Activated CD8-positive, alpha-beta T cell treated with anti-CD3 and anti-CD28 coated beads, Interleukin-2, amount 10 ng/mL, durations not matched to agents 7 days and 5 days (primary cell): Measurements from ENCODE around the gene SIL1. TPM values are rescaled to one million over a fixed set of nuclear protein-coding genes. Genes with fewer than 3 reads are reported as not detected.
A peak's percentile ranks its signal among the peaks of the same experiment; 100 is the strongest.
"Not testable (repeated sequence)": the region's sequence is repeated elsewhere in the genome, so short reads cannot be mapped to it uniquely, and the experiment has no call there.

Experiments
- ATAC-seq: fragments of 150-1000 bp; cut with Tn5 transposase; one replicate; pipeline ENCODE4 v1.10.0; 2021; ENCODE audit warnings: moderate library complexity
- CTCF ChIA-PET: fragments of 350-600 bp; sonication (Branson Sonifier 250); formaldehyde crosslinking; loops from one replicate; lab custom pipeline; 2021; ENCODE audit warnings: antibody characterized with exemption; lab: Charles Lee
- POLR2A ChIA-PET: fragments of 350-600 bp; sonication (Branson Sonifier 250); formaldehyde crosslinking; loops from one replicate; lab custom pipeline; 2021; ENCODE audit warnings: antibody characterized with exemption; lab: Charles Lee
- DNase-seq: peaks from one replicate; pipeline ENCODE4 v3.0.0-alpha.2; 2020
- H3K27ac Mint-ChIP-seq: one replicate; pipeline ENCODE4 v1.8.0; 2021; ENCODE audit warnings: mild to moderate bottlenecking, mixed read lengths
- H3K27me3 Mint-ChIP-seq: one replicate; pipeline ENCODE4 v1.8.0; 2021; ENCODE audit warnings: low read depth, mixed read lengths
- H3K36me3 Mint-ChIP-seq: one replicate; pipeline ENCODE4 v1.8.0; 2021; ENCODE audit warnings: low read depth, mixed read lengths
- H3K4me1 Mint-ChIP-seq: one replicate; pipeline ENCODE4 v1.8.0; 2021; ENCODE audit warnings: low read depth, mixed read lengths
- H3K4me3 Mint-ChIP-seq: one replicate; pipeline ENCODE4 v1.8.0; 2021; ENCODE audit warnings: mild to moderate bottlenecking, mixed read lengths
- H3K9me3 Mint-ChIP-seq: one replicate; pipeline ENCODE4 v1.8.0; 2022; ENCODE audit warnings: mixed read lengths; ENCODE audit not compliant: insufficient read depth
- total RNA-seq, 2 experiments: library from RNA; stranded (reverse); gene quantifications; one replicate each; pipeline ENCODE4 v1.2.3, GENCODE V29; 2021

SIL1 gene
- total RNA-seq, 2 experiments from 2014 or later = 15.6 to 18.2 TPM

DNA sequence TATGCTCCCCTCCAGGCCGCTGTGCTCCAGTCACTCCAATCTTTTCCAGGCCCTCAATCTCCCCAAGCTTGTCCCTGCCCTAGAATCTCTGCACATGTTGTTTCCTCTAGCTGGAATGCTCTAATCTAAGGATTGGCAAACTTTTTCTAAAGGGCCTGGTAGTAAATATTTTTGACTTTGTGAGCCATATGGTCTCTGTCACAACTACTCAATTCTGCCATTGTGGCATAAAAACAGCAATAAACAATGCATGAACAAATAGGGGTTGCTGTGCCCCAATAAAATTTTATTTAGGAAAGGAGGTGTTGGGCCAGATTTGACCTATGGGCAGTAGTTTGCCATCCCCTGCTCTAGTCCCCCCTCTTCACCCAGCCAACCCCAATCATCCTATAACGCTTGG is 172.5 kb downstream of the SIL1 start:
- ATAC-seq (no peak), DNase-seq (no peak)
- ChIA-PET CTCF (no interaction called here), POLR2A (no interaction called here)
- Mint-ChIP-seq H3K4me1 (peaks cover 15% of the 10 kb centered on the region), H3K27me3 (no peaks in the 10 kb centered on the region), H3K27ac (no peak overlapping the region), H3K9me3 (no peaks in the 10 kb centered on the region), H3K36me3 (no peaks in the 10 kb centered on the region), H3K4me3 (no peak overlapping the region)

DNA sequence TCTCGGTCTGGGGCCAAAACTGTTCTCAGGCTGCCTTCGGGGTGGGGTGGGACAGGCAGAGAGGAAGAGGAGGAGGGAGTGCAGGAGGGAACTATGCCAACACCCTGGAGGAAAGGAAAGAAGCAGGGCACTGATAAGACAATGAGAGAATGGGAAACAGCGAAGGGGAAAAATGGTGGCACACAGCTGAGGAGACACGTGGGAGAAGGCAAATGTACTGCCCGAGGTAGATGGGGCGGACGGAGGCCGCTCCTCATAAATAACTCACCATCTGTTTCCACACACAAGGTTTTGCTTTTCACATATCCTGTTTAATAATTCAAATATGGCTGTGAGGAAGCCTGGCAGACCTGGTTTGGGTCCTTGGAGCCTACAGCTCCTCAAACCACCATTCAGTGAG is 174.9 kb downstream of the SIL1 start:
- POLR2A ChIA-PET = no interaction called here
- no peak for ATAC-seq
- CTCF ChIA-PET = no interaction called here
- DNase-seq = no peak
- H3K36me3 Mint-ChIP-seq = peaks cover 3% of the 10 kb centered on the region
- H3K27me3 Mint-ChIP-seq = no peaks in the 10 kb centered on the region
- H3K4me1 Mint-ChIP-seq = peaks cover 15% of the 10 kb centered on the region
- H3K4me3 Mint-ChIP-seq = no peak overlapping the region
- no peaks in the 10 kb centered on the region for H3K9me3 Mint-ChIP-seq
- H3K27ac Mint-ChIP-seq = no peak overlapping the region

DNA sequence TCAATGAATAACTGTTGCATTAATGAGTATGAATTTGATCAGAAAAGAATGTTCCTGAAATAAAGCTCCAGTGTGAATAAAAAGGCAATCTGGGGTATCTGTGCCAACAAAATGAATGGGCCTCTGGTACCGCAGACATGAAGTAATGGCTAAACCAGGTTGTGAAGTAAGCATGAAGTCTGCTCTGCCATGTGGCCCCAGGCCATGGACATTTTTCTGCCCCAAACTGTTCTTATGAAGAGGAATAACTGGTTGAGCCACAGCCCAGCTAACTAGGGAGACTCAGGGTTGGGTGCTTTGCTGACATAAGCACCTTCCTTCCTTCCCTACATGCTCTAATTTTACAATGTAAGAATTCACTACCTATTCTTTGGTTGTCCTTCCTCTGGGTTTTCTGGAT is 175.6 kb downstream of the SIL1 start:
- ChIA-PET CTCF (no interaction called here), POLR2A (no interaction called here)
- no peaks in the 10 kb centered on the region for H3K27me3 Mint-ChIP-seq
- peaks cover 3% of the 10 kb centered on the region for H3K36me3 Mint-ChIP-seq
- H3K4me1 Mint-ChIP-seq = peaks cover 11% of the 10 kb centered on the region
- H3K9me3 Mint-ChIP-seq = no peaks in the 10 kb centered on the region
- ATAC-seq (no peak), DNase-seq (no peak)
- no peak overlapping the region for H3K27ac Mint-ChIP-seq
- H3K4me3 Mint-ChIP-seq = no peak overlapping the region

DNA sequence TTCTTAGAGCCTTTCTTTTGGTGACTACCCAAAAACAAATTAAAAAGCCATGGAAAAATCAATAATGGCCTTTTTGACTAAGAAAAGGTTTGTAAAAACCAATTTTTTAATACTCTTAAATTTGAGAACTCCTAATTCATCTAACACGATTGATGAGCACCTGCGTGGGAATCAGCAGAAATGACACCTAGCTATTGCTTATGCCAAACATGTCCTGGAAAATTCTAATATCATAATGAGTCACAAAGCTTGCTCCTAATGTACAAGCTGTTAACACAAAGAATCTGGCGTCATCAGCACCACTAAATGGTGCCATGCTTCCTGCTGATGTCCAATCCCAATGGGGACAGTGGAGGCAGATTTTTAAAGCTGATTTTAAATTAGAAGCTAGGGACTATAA is 176.8 kb downstream of the SIL1 start:
- H3K4me1 Mint-ChIP-seq = no peaks in the 10 kb centered on the region
- POLR2A ChIA-PET = no interaction called here
- no peak overlapping the region for H3K4me3 Mint-ChIP-seq
- DNase-seq = no peak
- CTCF ChIA-PET = no interaction called here
- no peaks in the 10 kb centered on the region for H3K9me3 Mint-ChIP-seq
- no peak overlapping the region for H3K27ac Mint-ChIP-seq
- no peak for ATAC-seq
- H3K27me3 Mint-ChIP-seq = no peaks in the 10 kb centered on the region
- peaks cover 3% of the 10 kb centered on the region for H3K36me3 Mint-ChIP-seq

DNA sequence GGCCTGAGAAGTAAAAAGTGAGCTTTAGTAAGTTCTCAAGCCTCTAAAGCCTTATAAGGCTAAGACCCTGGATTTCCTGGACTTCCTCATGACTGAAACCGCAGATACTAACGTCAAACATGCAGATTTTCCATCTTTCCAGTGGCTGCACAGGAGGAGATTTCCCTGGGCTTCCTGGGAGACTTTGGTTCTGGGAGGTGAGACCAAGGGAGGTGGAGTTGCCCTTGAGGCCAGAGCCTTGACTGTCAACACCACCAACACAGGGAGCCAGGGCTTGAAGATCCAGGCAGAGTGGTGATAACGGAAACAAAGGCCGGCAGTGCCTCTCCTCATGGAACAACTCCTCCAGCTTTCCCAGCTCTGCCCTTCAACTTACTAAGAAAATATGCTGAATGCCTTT is 178.3 kb downstream of the SIL1 start:
- H3K27me3 Mint-ChIP-seq = no peaks in the 10 kb centered on the region
- H3K4me3 Mint-ChIP-seq = no peak overlapping the region
- ChIA-PET POLR2A (no interaction called here), CTCF (no interaction called here)
- ATAC-seq (no peak), DNase-seq (no peak)
- no peak overlapping the region for H3K27ac Mint-ChIP-seq
- peaks cover 3% of the 10 kb centered on the region for H3K36me3 Mint-ChIP-seq
- H3K9me3 Mint-ChIP-seq = no peaks in the 10 kb centered on the region
- H3K4me1 Mint-ChIP-seq = no peaks in the 10 kb centered on the region

DNA sequence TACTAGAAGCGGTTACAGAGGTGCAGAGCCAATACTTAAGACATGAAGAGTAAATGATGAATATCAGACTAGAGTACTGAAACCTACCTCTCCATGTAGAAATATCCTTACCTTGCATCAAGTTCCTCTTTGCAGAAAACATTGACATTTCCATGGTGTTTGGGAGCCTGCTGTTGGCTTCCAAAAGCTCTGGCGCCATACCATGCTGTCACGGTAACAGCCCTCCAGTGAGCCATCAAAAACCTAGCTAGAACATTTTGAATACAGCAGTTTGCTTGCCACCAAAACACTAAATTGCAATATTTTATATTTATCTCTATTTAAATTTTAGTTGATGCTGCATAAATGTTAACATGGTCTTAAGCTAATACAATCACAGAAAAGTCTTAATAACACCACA is 179.0 kb downstream of the SIL1 start:
- peaks cover 3% of the 10 kb centered on the region for H3K36me3 Mint-ChIP-seq
- H3K4me3 Mint-ChIP-seq = no peak overlapping the region
- no peaks in the 10 kb centered on the region for H3K9me3 Mint-ChIP-seq
- DNase-seq = no peak
- POLR2A ChIA-PET = no interaction called here
- H3K4me1 Mint-ChIP-seq = no peaks in the 10 kb centered on the region
- no peak overlapping the region for H3K27ac Mint-ChIP-seq
- ATAC-seq = no peak
- CTCF ChIA-PET = no interaction called here
- H3K27me3 Mint-ChIP-seq = no peaks in the 10 kb centered on the region

DNA sequence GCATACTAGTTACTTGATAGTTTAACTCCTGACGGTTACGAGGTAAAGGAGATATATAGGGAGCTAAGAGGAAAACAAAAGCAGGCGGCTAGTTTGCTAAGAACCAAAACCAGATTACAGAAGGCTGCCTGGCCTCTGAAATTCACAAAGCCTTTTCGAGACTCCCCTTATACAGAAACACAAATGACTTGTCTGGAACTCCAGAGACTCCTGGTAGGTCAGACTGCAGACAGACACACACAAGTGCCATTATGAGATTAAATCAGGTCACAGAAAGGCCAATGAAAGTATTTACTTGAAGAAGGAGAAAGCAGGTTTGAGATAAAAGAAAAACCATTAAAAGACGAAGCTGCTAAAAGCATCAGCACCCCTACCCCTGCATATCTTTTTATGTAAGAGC is 180.5 kb downstream of the SIL1 start:
- DNase-seq (no peak), ATAC-seq (no peak)
- peaks cover 5% of the 10 kb centered on the region for H3K36me3 Mint-ChIP-seq
- no peak overlapping the region for H3K27ac Mint-ChIP-seq
- H3K9me3 Mint-ChIP-seq = no peaks in the 10 kb centered on the region
- ChIA-PET CTCF (no interaction called here), POLR2A (no interaction called here)
- no peak overlapping the region for H3K4me3 Mint-ChIP-seq
- H3K4me1 Mint-ChIP-seq = no peaks in the 10 kb centered on the region
- H3K27me3 Mint-ChIP-seq = no peaks in the 10 kb centered on the region

DNA sequence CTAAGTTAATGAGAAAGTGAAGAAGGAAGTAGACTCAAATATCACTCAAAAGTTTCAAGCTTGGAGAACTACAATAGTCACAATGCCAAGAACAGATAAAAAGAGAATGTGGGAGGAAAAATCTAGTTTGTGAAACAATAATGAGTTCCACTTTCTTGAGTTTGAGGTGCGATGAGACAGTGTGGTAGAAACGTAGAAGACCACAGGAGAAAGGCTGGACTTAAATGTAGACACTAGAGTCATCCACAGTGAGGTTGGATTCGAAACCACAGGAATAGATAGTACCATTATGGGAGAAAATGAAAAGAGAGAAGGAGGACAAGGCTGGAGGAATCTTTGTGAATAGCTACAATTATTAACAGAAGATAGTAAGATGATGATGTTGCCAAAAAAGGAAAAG is 182.0 kb downstream of the SIL1 start:
- Mint-ChIP-seq H3K36me3 (peaks cover 11% of the 10 kb centered on the region), H3K27ac (no peak overlapping the region), H3K27me3 (no peaks in the 10 kb centered on the region), H3K4me3 (no peak overlapping the region), H3K9me3 (peaks cover 3% of the 10 kb centered on the region), H3K4me1 (no peaks in the 10 kb centered on the region)
- ChIA-PET CTCF (no interaction called here), POLR2A (no interaction called here)
- no peak for ATAC-seq
- no peak for DNase-seq

DNA sequence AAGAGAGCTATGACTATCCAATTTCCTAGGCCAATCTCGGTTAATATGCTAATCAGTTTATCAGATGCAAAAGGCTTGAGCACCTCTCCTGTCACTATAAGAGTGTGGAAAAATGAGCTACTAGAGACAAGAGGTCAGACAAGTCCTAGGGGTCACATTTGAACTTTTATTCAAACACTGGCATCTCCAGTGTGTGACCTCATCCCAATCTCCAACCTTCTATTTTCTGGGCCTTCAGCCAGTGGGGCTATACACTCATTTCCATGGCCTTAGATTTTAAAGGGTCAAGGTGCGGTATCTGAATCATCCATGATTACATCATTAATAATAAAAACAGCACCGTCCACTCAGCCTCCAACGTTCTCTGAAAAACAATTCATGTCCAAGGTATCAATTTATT is 183.4 kb downstream of the SIL1 start:
- H3K9me3 Mint-ChIP-seq = peaks cover 3% of the 10 kb centered on the region
- no peak overlapping the region for H3K27ac Mint-ChIP-seq

DNA sequence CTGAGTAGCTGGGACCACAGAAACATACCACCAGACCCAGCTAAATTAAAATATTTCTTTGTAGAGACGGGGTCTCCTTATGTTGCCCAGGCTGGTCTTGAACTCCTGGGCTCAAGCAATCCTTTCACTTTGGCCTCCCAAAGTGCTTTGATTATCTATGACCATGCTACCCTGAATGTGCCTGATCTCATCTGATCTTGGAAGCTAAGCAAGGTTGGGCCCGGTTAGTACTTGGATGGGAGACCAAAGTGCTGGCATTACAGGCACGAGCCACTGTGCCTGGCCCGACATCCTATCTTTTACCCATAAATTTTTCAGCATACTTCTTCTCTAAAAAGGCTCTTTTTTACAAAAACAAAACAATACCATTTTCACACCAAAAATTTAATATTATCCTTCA is 186.0 kb downstream of the SIL1 start:
- Mint-ChIP-seq H3K36me3 (peaks cover 8% of the 10 kb centered on the region), H3K9me3 (peaks cover 3% of the 10 kb centered on the region), H3K4me1 (no peaks in the 10 kb centered on the region), H3K4me3 (no peak overlapping the region), H3K27ac (no peak overlapping the region), H3K27me3 (no peaks in the 10 kb centered on the region)
- ChIA-PET POLR2A (no interaction called here), CTCF (no interaction called here)
- DNase-seq (no peak), ATAC-seq (no peak)

More for the DNA sequence above, 183.4 kb downstream of the SIL1 start:
- CTCF ChIA-PET = no interaction called here
- Mint-ChIP-seq H3K27me3 (no peaks in the 10 kb centered on the region), H3K4me3 (no peak overlapping the region), H3K4me1 (no peaks in the 10 kb centered on the region), H3K36me3 (peaks cover 10% of the 10 kb centered on the region)
- ATAC-seq (no peak), DNase-seq (no peak)
- POLR2A ChIA-PET = no interaction called here

DNA sequence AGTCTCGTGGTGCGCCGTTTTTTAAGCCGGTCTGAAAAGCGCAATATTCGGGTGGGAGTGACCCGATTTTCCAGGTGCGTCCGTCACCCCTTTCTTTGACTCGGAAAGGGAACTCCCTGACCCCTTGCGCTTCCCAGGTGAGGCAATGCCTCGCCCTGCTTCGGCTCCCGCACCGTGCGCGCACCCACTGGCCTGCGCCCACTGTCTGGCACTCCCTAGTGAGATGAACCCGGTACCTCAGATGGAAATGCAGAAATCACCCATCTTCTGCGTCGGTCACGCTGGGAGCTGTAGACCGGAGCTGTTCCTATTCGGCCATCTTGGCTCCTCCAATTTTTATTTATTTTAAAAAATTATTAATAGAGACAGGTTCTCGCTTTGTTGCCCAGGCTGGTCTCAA is 187.0 kb downstream of the SIL1 start:
- H3K27me3 Mint-ChIP-seq, CTCF ChIA-PET, ATAC-seq, POLR2A ChIA-PET, H3K9me3 Mint-ChIP-seq, H3K36me3 Mint-ChIP-seq, DNase-seq, H3K4me1 Mint-ChIP-seq, H3K27ac Mint-ChIP-seq: not testable (repeated sequence)
- H3K4me3 Mint-ChIP-seq = peak overlapping the region; percentile 54

DNA sequence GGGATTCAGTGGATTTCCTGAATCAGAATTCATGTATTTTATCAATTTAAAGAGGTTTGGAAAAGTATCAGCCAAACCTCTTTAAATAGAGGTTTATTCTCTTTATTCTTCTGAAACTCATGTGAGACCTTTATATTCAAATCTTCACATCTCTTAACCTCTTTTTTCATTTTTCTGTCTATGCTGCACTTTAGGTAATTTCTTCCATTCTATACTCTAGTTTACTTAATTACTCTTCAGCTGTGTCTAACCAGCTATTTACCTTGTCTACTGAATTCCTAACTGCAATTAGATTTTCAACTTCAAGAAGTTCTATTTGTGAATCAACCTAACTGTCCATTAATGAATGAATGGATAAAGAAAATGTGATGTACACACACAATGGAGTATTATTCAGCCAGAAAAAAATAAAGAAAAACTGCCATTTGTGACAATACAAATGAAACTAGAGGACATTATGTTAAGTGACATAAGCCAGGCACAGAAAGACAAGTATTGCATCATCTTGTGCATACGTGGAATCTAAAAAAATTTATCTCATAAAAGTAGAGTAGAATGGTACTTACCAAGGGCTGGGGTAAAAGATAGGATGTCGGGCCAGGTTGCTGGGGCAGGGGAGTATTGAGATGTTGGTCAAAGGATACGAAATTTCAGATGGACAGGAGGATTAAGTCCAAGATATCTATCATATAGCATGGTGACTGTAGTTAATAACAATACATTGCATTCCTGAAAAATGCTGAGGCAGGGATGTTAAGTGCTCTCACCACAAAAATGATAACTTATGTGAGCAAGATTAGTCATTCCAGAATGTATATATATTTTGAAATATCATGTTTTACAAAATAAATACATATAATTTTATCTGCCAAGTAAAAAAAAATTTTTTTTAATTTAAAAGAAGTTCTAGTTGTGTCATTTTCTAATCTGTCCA is 193.5 kb downstream of the SIL1 start:
- H3K4me1 Mint-ChIP-seq = no peaks in the 10 kb centered on the region
- H3K4me3 Mint-ChIP-seq = no peak overlapping the region
- H3K27ac Mint-ChIP-seq = no peak overlapping the region
- DNase-seq (no peak), ATAC-seq (no peak)
- H3K9me3 Mint-ChIP-seq = no peaks in the 10 kb centered on the region
- POLR2A ChIA-PET = no interaction called here
- H3K27me3 Mint-ChIP-seq = no peaks in the 10 kb centered on the region
- H3K36me3 Mint-ChIP-seq = no peaks in the 10 kb centered on the region
- CTCF ChIA-PET = no interaction called here

DNA sequence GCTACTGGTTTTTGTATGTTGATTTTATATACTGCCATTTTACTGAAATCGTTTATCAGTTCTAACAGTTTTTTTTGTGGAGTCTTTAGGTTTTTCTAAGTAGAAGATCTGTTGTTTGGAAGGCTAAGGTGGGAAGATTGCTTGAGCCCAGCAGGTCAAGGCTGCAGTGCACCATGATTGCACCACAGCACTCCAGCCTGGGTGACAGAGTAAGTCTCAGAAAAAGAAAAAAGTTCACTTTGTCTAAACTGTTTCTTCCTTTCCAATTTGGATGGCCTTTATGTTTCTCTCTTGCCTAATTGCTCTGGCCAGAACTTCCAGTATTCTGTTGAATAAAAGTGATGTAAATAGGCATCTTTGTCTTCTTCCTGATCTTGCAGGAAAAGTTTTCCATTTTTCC is 198.5 kb downstream of the SIL1 start:
- Mint-ChIP-seq H3K4me3 (no peak overlapping the region), H3K27ac (no peak overlapping the region), H3K36me3 (peaks cover 5% of the 10 kb centered on the region), H3K4me1 (no peaks in the 10 kb centered on the region), H3K9me3 (no peaks in the 10 kb centered on the region), H3K27me3 (no peaks in the 10 kb centered on the region)
- ChIA-PET POLR2A (no interaction called here), CTCF (no interaction called here)
- DNase-seq (no peak), ATAC-seq (no peak)
